K562 (cell line): ENCODE results near the gene LRRC61. TPM values are rescaled to one million over a fixed set of nuclear protein-coding genes. Genes with fewer than 3 reads are reported as not detected.

Experiments
- CXXC5 ChIP-seq: fragments of 250-450 bp; sonication (Bioruptor Pico); IDR thresholded peaks from 2 replicates; pipeline ENCODE4 v1.8.0; 2022; ENCODE audit warnings: inconsistent platforms, mild to moderate bottlenecking, moderate library complexity
- E2F4 ChIP-seq: sonication (generic); formaldehyde crosslinking; IDR thresholded peaks from 2 replicates; pipeline ENCODE4 v1.8.0; 2022; ENCODE audit warnings: mild to moderate bottlenecking, low read depth, missing genetic modification reagents
- HDAC8 ChIP-seq: fragments of 450-650 bp; IDR thresholded peaks from 2 replicates; pipeline ENCODE4 v1.6.1; 2016; ENCODE audit warnings: mild to moderate bottlenecking, missing genetic modification characterization, moderate library complexity, missing compliant biosample characterization
- HDGF ChIP-seq: fragments of 450-650 bp; IDR thresholded peaks from 2 replicates; pipeline ENCODE4 v1.6.1; 2016
- ID3 ChIP-seq, 2 experiments: fragments of 250-450 bp in 1 of 2; fragments of 450-650 bp in 1 of 2; sonication (Bioruptor Pico) in 1 of 2; IDR thresholded peaks; 2 replicates each; pipeline versions ENCODE4 v1.6.1 to v1.8.0; 2016 to 2021; ENCODE audit warnings: mild to moderate bottlenecking in 2 of 2, moderate library complexity in 2 of 2, missing compliant biosample characterization in 1 of 2, missing genetic modification characterization in 1 of 2
- MNT ChIP-seq, 2 experiments: fragments of 450-650 bp; conservative IDR thresholded peaks; 2 replicates each; pipeline ENCODE4 v1.6.1; 2017; ENCODE audit warnings: mild to moderate bottlenecking in 2 of 2, moderate library complexity in 2 of 2
- NRF1 ChIP-seq, 2 experiments: fragments of 450-650 bp; IDR thresholded peaks in 1 of 2; conservative IDR thresholded peaks in 1 of 2; 2 replicates each; pipeline ENCODE4 v1.6.1; 2014; ENCODE audit warnings: mild to moderate bottlenecking in 2 of 2
- POLR2AphosphoS5 ChIP-seq: IDR thresholded peaks from 2 replicates; pipeline ENCODE4 v1.6.1; 2011; ENCODE audit warnings: mild to moderate bottlenecking, low read depth, low read length, moderate library complexity; ENCODE audit not compliant: control insufficient read depth, insufficient read depth
- REST ChIP-seq, 2 experiments: fragments of 450-650 bp; formaldehyde crosslinking in 1 of 2; IDR thresholded peaks; 2 replicates each; pipeline versions ENCODE4 v1.4.0 to v1.6.1; 2014 to 2020; ENCODE audit warnings: mild to moderate bottlenecking in 2 of 2, borderline replicate concordance in 1 of 2, low read depth in 1 of 2
- TBL1XR1 ChIP-seq, 2 experiments: IDR thresholded peaks; 2 replicates each; pipeline ENCODE4 v1.6.1; 2012; ENCODE audit warnings: improper control_type of control experiment in 2 of 2, low read length in 2 of 2, mild to moderate bottlenecking in 1 of 2
- USF2 ChIP-seq: sonication (generic); formaldehyde crosslinking; IDR thresholded peaks from 2 replicates; pipeline ENCODE4 v1.5.0; 2020; ENCODE audit warnings: missing genetic modification reagents
- ZNF717 ChIP-seq: fragments of 250-450 bp; sonication (Bioruptor Pico); IDR thresholded peaks from 2 replicates; pipeline ENCODE4 v1.5.0; 2021
- polyA plus RNA-seq, 8 experiments: library from polyadenylated mRNA; depleted of rRNA in 4 of 8; stranded (reverse) in 5 of 8; unstranded in 3 of 8; fragments of >200 nt; fragmentation: Nextera tagmentation in 2 of 8; fragmentation: Illumina TruSeq in 1 of 8; extraction: Ambion mirVana in 2 of 8; extraction: Trizol in 1 of 8; gene quantifications; 2 replicates each; pipeline versions ENCODE4 v1.2.1 to v1.2.3, GENCODE V29; 2011 to 2014; ENCODE audit warnings: inconsistent platforms in 1 of 8, missing spikeins in 1 of 8
- total RNA-seq, 7 experiments: library from RNA; depleted of rRNA in 6 of 7; stranded (reverse); fragments of >200 nt in 6 of 7; fragmentation: Illumina TruSeq in 2 of 7; extraction: Trizol in 2 of 7; gene quantifications; 2 replicates each; pipeline versions ENCODE4 v1.2.1 to v1.2.3, GENCODE V29; 2011 to 2021; ENCODE audit warnings: low replicate concordance in 1 of 7

The LRRC61 gene
- total and polyA plus RNA-seq, 9 of the 15 experiments (the other 6 are each of a cell fraction or from before 2014, with no cell fraction given): 1.3 to 55.2 (median 35.2) TPM

GRCh38 chr7:150378853-150379440, 55.8 kb downstream of the LRRC61 start, which contains the start of gene ZNF775 (continued):
- TF ChIP-seq REST (IDR thresholded peaks at IDR 0.05; ENCODE audit: borderline replicate concordance) (peak; percentile 91), REST (CRISPR knock-in tag; IDR thresholded peaks at IDR 0.05; ENCODE audit: low read depth) (0 out of 2 replicates have a peak, but pooled peaks have one; percentile 75), ID3 (CRISPR knock-in tag; IDR thresholded peaks at IDR 0.05) (no peak), ID3 (tag; IDR thresholded peaks at IDR 0.05) (peak; percentile 18; the same call in 1 of the 2 replicates), POLR2AphosphoS5 (peak; percentile 82; the same call in 1 of the 2 replicates), TBL1XR1 (IDR thresholded peaks at IDR 0.05; ENCODE audit: low read length in 2 of 2) (0 out of 4 replicates have a peak, but pooled peaks of 1 of the 2 experiments have one; percentile 39), HDGF (no peak), ZNF717 (CRISPR knock-in tag) (no peak), NRF1 (conservative IDR thresholded peaks at IDR 0.05 in 1 of 2, IDR thresholded peaks at IDR 0.05 in 1 of 2) (peak; percentile 83 to 85), E2F4 (CRISPR knock-in tag) (0 out of 2 replicates have a peak, but pooled peaks have one; percentile 47), MNT (conservative IDR thresholded peaks at IDR 0.05) (peak in 1 of 2 experiments; percentile 59; a peak in 2 of 4 replicates), HDAC8 (0 out of 2 replicates have a peak, but pooled peaks have one; percentile 18), CXXC5 (CRISPR knock-in tag) (peak; percentile 86), USF2 (peak; percentile 96)
